Iris pigment epithelial cell (primary cell): ENCODE measurements around the gene FKBP14.
"Not testable (repeated sequence)": the region's sequence is repeated elsewhere in the genome, so short reads cannot be mapped to it uniquely, and the experiment has no call there.

ENCODE experiments used
- DNase-seq: peaks from one replicate; pipeline ENCODE4 v3.0.0-alpha.2; 2011; ENCODE audit warnings: low read depth

The FKBP14 gene

GRCh38 chr7:29989257-29989995 is 37.1 kb downstream of the FKBP14 start, which contains the start of gene SCRN1:
Gene SCRN1, minus strand, starts transcription at chr7:29989801. Its CDS starts 20,734 bp downstream, at chr7:29969067.
- peak; percentile 32 for DNase-seq

GRCh38 chr7:29988424-29989256 is 37.9 kb downstream of the FKBP14 start:
- peak; percentile 72 for DNase-seq

GRCh38 chr7:29987811-29988317 is 38.6 kb downstream of the FKBP14 start:
- DNase-seq, result peak; percentile 90

- peak; percentile 70 for DNase-seq
Observed at GRCh38 chr7:29987083-29987482, 39.4 kb downstream of the FKBP14 start.

GRCh38 chr7:29980151-29980550 is 46.4 kb downstream of the FKBP14 start:
- no peak for DNase-seq

- no peak for DNase-seq
Observed at GRCh38 chr7:29977886-29978651, 48.4 kb downstream of the FKBP14 start.

- peak; percentile 23 for DNase-seq
Observed at GRCh38 chr7:29976673-29977415, 49.7 kb downstream of the FKBP14 start.

- peak; percentile 68 for DNase-seq
Observed at GRCh38 chr7:29976266-29976665, 50.2 kb downstream of the FKBP14 start.

GRCh38 chr7:29975561-29975960 is 50.9 kb downstream of the FKBP14 start:
- no peak for DNase-seq

- DNase-seq, result no peak
Observed at GRCh38 chr7:29974286-29974685, 52.2 kb downstream of the FKBP14 start.

- DNase-seq, result no peak
Observed at GRCh38 chr7:29972315-29972669, 54.2 kb downstream of the FKBP14 start.

GRCh38 chr7:29971566-29972314 is 54.8 kb downstream of the FKBP14 start:
- DNase-seq, result no peak

GRCh38 chr7:29970158-29970557 is 56.3 kb downstream of the FKBP14 start:
- peak; percentile 16 for DNase-seq

- DNase-seq, result no peak
Observed at GRCh38 chr7:29969738-29970137, 56.8 kb downstream of the FKBP14 start.

GRCh38 chr7:29968683-29969395 is 57.7 kb downstream of the FKBP14 start:
- DNase-seq, result peak; percentile 94

- no peak for DNase-seq
Observed at GRCh38 chr7:29965030-29965429, 61.5 kb downstream of the FKBP14 start.

- no peak for DNase-seq
Observed at GRCh38 chr7:29962035-29962434, 64.5 kb downstream of the FKBP14 start.

GRCh38 chr7:29961611-29962010 is 64.9 kb downstream of the FKBP14 start:
- not testable (repeated sequence) for DNase-seq
